H1 (cell line): Measurements from ENCODE around the gene ARHGEF12. TPM values are rescaled to one million over a fixed set of nuclear protein-coding genes. Genes with fewer than 3 reads are reported as not detected.

Source experiments
- CTCF ChIA-PET: fragments of 300-600 bp; sonication (Branson Sonifier 250); formaldehyde crosslinking; loops from one replicate; lab custom pipeline; 2021; ENCODE audit not compliant: partially characterized antibody; lab: Charles Lee
- POLR2A ChIA-PET: fragments of 300-600 bp; sonication (Branson Sonifier 250); formaldehyde crosslinking; loops from one replicate; lab custom pipeline; 2021; ENCODE audit warnings: inconsistent platforms; ENCODE audit not compliant: partially characterized antibody; lab: Charles Lee
- DNase-seq, 2 experiments: peaks; one replicate each; pipeline versions ENCODE4 v3.0.0 to v3.0.0-alpha.2; 2010 to 2022; ENCODE audit warnings: low spot score in 2 of 2, low read depth in 1 of 2, mixed read lengths in 1 of 2
- FAIRE-seq: peaks from 2 replicates; lab custom pipeline; 2011; peaks lifted over from hg19 to GRCh38; lab: Jason Lieb, UNC
- H2AFZ ChIP-seq: 2 replicates; pipeline ENCODE4 v1.8.1; 2012; ENCODE audit warnings: low read length, inconsistent platforms
- H2AK5ac ChIP-seq: 2 replicates; pipeline ENCODE4 v1.6.1; 2013; ENCODE audit warnings: low read depth, low read length
- H2BK120ac ChIP-seq: replicated peaks from 2 replicates; pipeline ENCODE3; 2013; ENCODE audit warnings: low read depth, low read length, inconsistent platforms
- H2BK12ac ChIP-seq: 2 replicates; pipeline ENCODE4 v1.6.1; 2013; ENCODE audit warnings: low read depth, low read length
- H2BK15ac ChIP-seq: 2 replicates; pipeline ENCODE4 v1.6.1; 2013; ENCODE audit warnings: low read length
- H2BK20ac ChIP-seq: 2 replicates; pipeline ENCODE4 v1.6.1; 2013; ENCODE audit warnings: low read length
- H2BK5ac ChIP-seq: 2 replicates; pipeline ENCODE4 v1.6.1; 2013; ENCODE audit warnings: low read depth, low read length
- H3K14ac ChIP-seq: 2 replicates; pipeline ENCODE4 v1.6.1; 2013; ENCODE audit warnings: inconsistent platforms; ENCODE audit not compliant: insufficient read length
- H3K18ac ChIP-seq: 2 replicates; pipeline ENCODE4 v1.6.1; 2013; ENCODE audit warnings: low read length; ENCODE audit errors: extremely low read depth
- H3K23ac ChIP-seq: 2 replicates; pipeline ENCODE4 v1.6.1; 2013; ENCODE audit warnings: inconsistent platforms; ENCODE audit not compliant: insufficient read length
- H3K23me2 ChIP-seq: 2 replicates; pipeline ENCODE4 v1.6.1; 2013; ENCODE audit warnings: low read depth, low read length
- H3K27ac ChIP-seq: 2 replicates; pipeline ENCODE4 v1.6.1; 2011; ENCODE audit warnings: low read depth, low read length, inconsistent platforms
- H3K27me3 ChIP-seq, 4 experiments: replicated peaks in 1 of 4; 1 replicate in 1 of 4; 2 replicates in 3 of 4; pipeline versions ENCODE4 v1.6.1 to v1.8.1; 2011 to 2013; ENCODE audit warnings: low read length in 3 of 4, mild to moderate bottlenecking in 3 of 4, inconsistent platforms in 2 of 4, mixed read lengths in 2 of 4, moderate library complexity in 1 of 4; ENCODE audit not compliant: control insufficient read depth in 3 of 4, insufficient read depth in 3 of 4; ENCODE audit errors: extremely low read depth in 1 of 4
- H3K36me3 ChIP-seq, 4 experiments: 2 replicates each; pipeline versions ENCODE4 v1.6.1 to v1.8.1; 2011 to 2013; ENCODE audit warnings: mild to moderate bottlenecking in 4 of 4, low read length in 3 of 4, moderate library complexity in 2 of 4, control low read depth in 1 of 4, inconsistent platforms in 1 of 4; ENCODE audit not compliant: insufficient read depth in 4 of 4, control insufficient read depth in 2 of 4
- H3K4ac ChIP-seq: replicated peaks from 2 replicates; pipeline ENCODE3; 2013; ENCODE audit warnings: low read length, low read depth, mixed read lengths, inconsistent platforms; ENCODE audit not compliant: insufficient read length
- H3K4me1 ChIP-seq, 4 experiments: replicated peaks in 1 of 4; 1 replicate in 1 of 4; 2 replicates in 3 of 4; pipeline versions ENCODE4 v1.6.1 to v1.8.1; 2011 to 2013; ENCODE audit warnings: low read length in 3 of 4, inconsistent platforms in 2 of 4, mixed read lengths in 1 of 4; ENCODE audit not compliant: insufficient read depth in 4 of 4, control insufficient read depth in 3 of 4
- H3K4me2 ChIP-seq, 2 experiments: 2 replicates each; pipeline versions ENCODE4 v1.6.1 to v1.8.1; 2011 to 2013; ENCODE audit warnings: low read depth in 2 of 2, low read length in 2 of 2, control low read depth in 1 of 2, inconsistent platforms in 1 of 2, mild to moderate bottlenecking in 1 of 2; ENCODE audit not compliant: insufficient read depth in 1 of 2
- H3K4me3 ChIP-seq, 4 experiments: fragments of 200-600, 300-600 bp in 1 of 4; sonication (generic), shearing (Covaris generic), sonication (Bioruptor Twin) in 1 of 4; 2 replicates each; pipeline versions ENCODE4 v1.5.1 to v1.8.1; 2011 to 2016; ENCODE audit warnings: low read length in 4 of 4, low read depth in 3 of 4, control low read depth in 2 of 4, inconsistent platforms in 2 of 4, mild to moderate bottlenecking in 2 of 4, mixed read lengths in 1 of 4, moderate library complexity in 1 of 4; ENCODE audit not compliant: insufficient read depth in 2 of 4; ENCODE audit errors: extremely low read depth in 1 of 4
- H3K56ac ChIP-seq: replicated peaks from 2 replicates; pipeline ENCODE3; 2013; ENCODE audit warnings: low read depth, mild to moderate bottlenecking, mixed read lengths, low read length, inconsistent platforms; ENCODE audit not compliant: insufficient read length
- H3K79me1 ChIP-seq: 2 replicates; pipeline ENCODE4 v1.6.1; 2013; ENCODE audit warnings: low read depth, low read length, control low read depth
- H3K79me2 ChIP-seq, 2 experiments: 2 replicates each; pipeline versions ENCODE4 v1.6.1 to v1.8.1; 2012 to 2013; ENCODE audit warnings: low read length in 2 of 2, mild to moderate bottlenecking in 2 of 2, inconsistent platforms in 1 of 2; ENCODE audit not compliant: insufficient read depth in 2 of 2, control insufficient read depth in 1 of 2
- H3K9ac ChIP-seq, 4 experiments: replicated peaks in 1 of 4; 1 replicate in 1 of 4; 2 replicates in 3 of 4; pipeline versions ENCODE4 v1.6.1 to v1.8.1; 2011 to 2013; ENCODE audit warnings: low read depth in 3 of 4, low read length in 3 of 4, control low read depth in 2 of 4, mild to moderate bottlenecking in 2 of 4, moderate library complexity in 2 of 4, inconsistent platforms in 1 of 4; ENCODE audit errors: extremely low read depth in 1 of 4
- H3K9me3 ChIP-seq, 2 experiments: 2 replicates each; pipeline versions ENCODE4 v1.6.1 to v1.8.1; 2012 to 2013; ENCODE audit warnings: mild to moderate bottlenecking in 2 of 2, moderate library complexity in 2 of 2, control low read depth in 1 of 2, inconsistent platforms in 1 of 2, low read depth in 1 of 2, low read length in 1 of 2, mixed read lengths in 1 of 2; ENCODE audit not compliant: insufficient read depth in 2 of 2
- H4K20me1 ChIP-seq, 2 experiments: replicated peaks in 1 of 2; 2 replicates each; pipeline versions ENCODE3 to v1.8.1; 2011 to 2013; ENCODE audit warnings: inconsistent platforms in 2 of 2, low read length in 2 of 2, mild to moderate bottlenecking in 1 of 2; ENCODE audit not compliant: insufficient read depth in 2 of 2, control insufficient read depth in 1 of 2
- H4K5ac ChIP-seq: 2 replicates; pipeline ENCODE4 v1.6.1; 2013; ENCODE audit warnings: low read length, low read depth, mixed read lengths, inconsistent platforms; ENCODE audit not compliant: insufficient read length
- H4K8ac ChIP-seq: 2 replicates; pipeline ENCODE4 v1.8.0; 2013; ENCODE audit warnings: mild to moderate bottlenecking, moderate library complexity, low read length, inconsistent platforms; ENCODE audit not compliant: insufficient read depth; ENCODE audit errors: extremely low read depth
- H4K91ac ChIP-seq: replicated peaks from 2 replicates; pipeline ENCODE3; 2013; ENCODE audit warnings: low read length, mixed read lengths, inconsistent platforms; ENCODE audit not compliant: insufficient read length
- ASH2L ChIP-seq: fragments of 200-600, 300-600 bp; sonication (generic); IDR thresholded peaks from one replicate; pipeline ENCODE4 v1.7.1; 2017; ENCODE audit warnings: low read length
- BACH1 ChIP-seq: IDR thresholded peaks from 2 replicates; pipeline ENCODE4 v1.6.1; 2012; ENCODE audit warnings: low read length, improper control_type of control experiment
- CBX5 ChIP-seq: fragments of 300-800, 300-1000 bp; sonication (generic); IDR thresholded peaks from 2 replicates; pipeline ENCODE4 v1.7.1; 2016; ENCODE audit warnings: antibody characterized with exemption, low read length, low read depth
- NRF1 ChIP-seq: IDR thresholded peaks from 2 replicates; pipeline ENCODE4 v1.6.1; 2011; ENCODE audit warnings: mild to moderate bottlenecking, low read depth, low read length, improper control_type of control experiment
- RBBP5 ChIP-seq: IDR thresholded peaks from 2 replicates; pipeline ENCODE4 v1.7.1; 2012; ENCODE audit warnings: low read depth, mild to moderate bottlenecking, inconsistent platforms, low read length, moderate library complexity, borderline replicate concordance
- RXRA ChIP-seq: IDR thresholded peaks from 2 replicates; pipeline ENCODE4 v1.6.1; 2011; ENCODE audit warnings: low read depth, mild to moderate bottlenecking, low read length, moderate library complexity; ENCODE audit not compliant: insufficient read depth
- SAP30 ChIP-seq: fragments of 300-600 bp; sonication (generic); IDR thresholded peaks from 2 replicates; pipeline ENCODE4 v1.7.1; 2012; ENCODE audit warnings: low read length, moderate library complexity, mild to moderate bottlenecking, inconsistent platforms; ENCODE audit not compliant: insufficient read depth, insufficient replicate concordance
- SP4 ChIP-seq: IDR thresholded peaks from 2 replicates; pipeline ENCODE4 v1.6.1; 2012; ENCODE audit warnings: low read length, inconsistent platforms
- TAF1 ChIP-seq: IDR thresholded peaks from 2 replicates; pipeline ENCODE4 v1.6.1; 2011; ENCODE audit warnings: mild to moderate bottlenecking, low read depth, low read length
- TAF7 ChIP-seq: optimal IDR thresholded peaks from 2 replicates; pipeline ENCODE3; 2011; ENCODE audit warnings: low read depth, mild to moderate bottlenecking, inconsistent platforms, low read length, moderate library complexity, borderline replicate concordance
- TBP ChIP-seq: IDR thresholded peaks from 2 replicates; pipeline ENCODE4 v1.6.1; 2011; ENCODE audit warnings: low read depth, low read length, improper control_type of control experiment
- TCF12 ChIP-seq: IDR thresholded peaks from 2 replicates; pipeline ENCODE4 v1.6.1; 2011; ENCODE audit warnings: low read depth, mild to moderate bottlenecking, low read length
- TEAD4 ChIP-seq: IDR thresholded peaks from 2 replicates; pipeline ENCODE4 v1.6.1; 2012; ENCODE audit warnings: low read depth, low read length, inconsistent platforms, mixed read lengths
- WGBS, 2 experiments: shearing (Covaris generic) in 1 of 2; methylation state at CpG; one replicate each; pipeline versions ENCODE4 v1.1.6 to v1.1.7; 2013 to 2015; ENCODE audit warnings: low lambda C conversion rate in 2 of 2, mixed read lengths in 2 of 2, inconsistent platforms in 1 of 2, low coverage in 1 of 2, missing lambda C conversion rate in 1 of 2; ENCODE audit not compliant: insufficient replicate concordance in 2 of 2, insufficient coverage in 1 of 2, insufficient read length in 1 of 2; ENCODE audit errors: extremely low coverage in 1 of 2, missing lambda C conversion rate in 1 of 2; 5-methylcytosine and 5-hydroxymethylcytosine counted together
- polyA plus RNA-seq, 7 experiments: library from polyadenylated mRNA; depleted of rRNA in 3 of 7; stranded (reverse) in 5 of 7; unstranded in 2 of 7; fragments of >200 nt in 5 of 7; fragments of 200-250 nt in 2 of 7; gene quantifications; 1 replicate in 5 of 7; 2 replicates in 1 of 7; 4 replicates in 1 of 7; pipeline versions ENCODE4 v1.2.1 to v1.2.3, GENCODE V29; 2011 to 2013; ENCODE audit warnings: missing spikeins in 2 of 7, mixed read lengths in 2 of 7
- total RNA-seq: library from RNA; stranded (reverse); fragmentation: NEBNext Ultra II Directional; extraction: Animal tissue kit (Norgen Biotek cat#: 25700); gene quantifications from 2 replicates; pipeline ENCODE4 v1.2.1, GENCODE V29; 2021

Gene ARHGEF12
- total and polyA plus RNA-seq, 2 of the 8 experiments (the other 6 are each of a cell fraction or from before 2014, with no cell fraction given) = 5.1 to 33.7 TPM

DNA sequence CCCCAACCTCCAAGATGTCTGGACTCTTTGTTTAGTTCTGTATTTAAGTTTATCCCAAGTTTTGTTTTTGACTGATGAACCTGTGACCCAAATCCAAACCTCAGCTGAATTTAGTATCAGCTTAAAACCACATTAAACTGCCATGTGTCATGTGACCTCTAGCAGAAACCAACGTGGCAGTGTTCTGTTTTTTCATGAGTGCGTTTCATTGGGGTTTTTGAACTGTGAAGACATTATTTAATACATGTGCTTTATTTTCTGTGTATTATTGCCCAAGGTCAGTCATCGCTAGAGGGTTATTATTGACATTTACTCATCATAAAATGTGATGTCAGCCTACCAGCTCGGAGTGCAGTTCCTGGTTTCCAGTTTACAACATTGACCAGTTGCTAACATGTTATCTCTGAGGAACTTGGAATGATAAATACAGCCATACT lies 9.3 kb upstream of the ARHGEF12 start:
- CTCF ChIA-PET = interaction anchor here (1.0 to 2.7 kb wide), 3 partner anchors 8 to 27 kb away, joined by 4 to 19 read pairs (median 4); no protein-coding TSS in a partner anchor
- no peak for FAIRE-seq
- no peak overlapping the region for H2BK12ac ChIP-seq
- no peak for TF ChIP-seq ASH2L
- no peak for TF ChIP-seq SP4
- no peak for TF ChIP-seq TBP
- TF ChIP-seq NRF1 = no peak
- no peak for TF ChIP-seq TCF12
- no peak for TF ChIP-seq TAF1
- TF ChIP-seq BACH1 = no peak
- TF ChIP-seq CBX5 = no peak
- TF ChIP-seq TEAD4 = no peak
- TF ChIP-seq SAP30 = no peak
- no peak for TF ChIP-seq TAF7
- no peak for TF ChIP-seq RXRA
- TF ChIP-seq RBBP5 = no peak

More for the DNA sequence above, 9.3 kb upstream of the ARHGEF12 start:
- Histone ChIP-seq H2BK15ac (no peak overlapping the region), H3K4me1 (peaks cover 0 to 3% (median 0%) of the 10 kb centered on the region in 4 experiments; a peak in 3 of 7 replicates), H3K4ac (no peak overlapping the region), H3K18ac (no peak overlapping the region), H2BK20ac (no peak overlapping the region), H4K8ac (no peak overlapping the region), H3K79me2 (no peaks in the 10 kb centered on the region; a peak in 1 of 4 replicates), H4K5ac (no peak overlapping the region), H3K4me3 (no peak overlapping the region), H3K23ac (no peak overlapping the region), H3K23me2 (peaks cover 6% of the 10 kb centered on the region), H2AFZ (no peak overlapping the region), H3K36me3 (peaks cover 0 to 10% (median 3%) of the 10 kb centered on the region in 4 experiments; a peak in 4 of 8 replicates), H2BK120ac (no peak overlapping the region), H3K14ac (no peak overlapping the region), H4K91ac (no peak overlapping the region), H3K27me3 (no peaks in the 10 kb centered on the region), H3K9me3 (no peaks in the 10 kb centered on the region), H3K27ac (no peak overlapping the region), H2AK5ac (no peak overlapping the region), H3K56ac (no peak overlapping the region), H3K79me1 (peaks cover 2% of the 10 kb centered on the region; the same call in 1 of the 2 replicates), H4K20me1 (no peaks in the 10 kb centered on the region), H2BK5ac (no peak overlapping the region), H3K9ac (no peak overlapping the region), H3K4me2 (no peak overlapping the region; a peak in 1 of 4 replicates)
- POLR2A ChIA-PET = interaction anchor here (3.3 kb wide), 1 partner anchor 10 kb away, joined by 27 read pairs; the partner anchor contains the start of gene ARHGEF12
- DNase-seq = no peak
- 93% methylated on average over 4 of the region's 4 CpGs; no CpG with 5 or more reads in 1 of the 2 experiments for WGBS, 2 experiments
